T-helper 2 cell treated with Interferon-gamma antibody and Interleukin-4, amounts not matched to agents 5 μg/mL and 100 μg/mL, for 36 hours (primary cell): ENCODE data around the gene ANKRD28.
"Not testable (repeated sequence)": the region's sequence is repeated elsewhere in the genome, so short reads cannot be mapped to it uniquely, and the experiment has no call there.

ENCODE experiments used
- DNase-seq: peaks from one replicate; pipeline ENCODE4 v3.0.0; 2021; ENCODE audit warnings: low spot score
- H3K27ac Mint-ChIP-seq: one replicate; pipeline ENCODE4 v1.8.0; 2021; ENCODE audit warnings: mild to moderate bottlenecking, mixed read lengths
- H3K27me3 Mint-ChIP-seq: one replicate; pipeline ENCODE4 v1.8.0; 2021; ENCODE audit warnings: low read depth, mixed read lengths
- H3K36me3 Mint-ChIP-seq: one replicate; pipeline ENCODE4 v1.8.0; 2021; ENCODE audit warnings: low read depth, mixed read lengths
- H3K4me1 Mint-ChIP-seq: one replicate; pipeline ENCODE4 v1.8.0; 2021; ENCODE audit warnings: low read depth, mixed read lengths
- H3K4me3 Mint-ChIP-seq: one replicate; pipeline ENCODE4 v1.8.0; 2022; ENCODE audit warnings: mild to moderate bottlenecking, moderate library complexity, mixed read lengths
- H3K9me3 Mint-ChIP-seq: one replicate; pipeline ENCODE4 v1.8.0; 2021; ENCODE audit warnings: mixed read lengths

Gene ANKRD28

GRCh38 chr3:15634671-15635070 lies 163.1 kb downstream of the ANKRD28 start:
- H3K27ac Mint-ChIP-seq: no peak overlapping the region
- H3K36me3 Mint-ChIP-seq: peaks cover 1% of the 10 kb centered on the region
- H3K9me3 Mint-ChIP-seq: no peaks in the 10 kb centered on the region
- H3K4me1 Mint-ChIP-seq: peaks cover 63% of the 10 kb centered on the region
- H3K27me3 Mint-ChIP-seq: no peaks in the 10 kb centered on the region
- no peak overlapping the region for H3K4me3 Mint-ChIP-seq
- no peak for DNase-seq

GRCh38 chr3:15633766-15634598 lies 163.8 kb downstream of the ANKRD28 start:
- Mint-ChIP-seq H3K4me3 (no peak overlapping the region), H3K27ac (no peak overlapping the region), H3K4me1 (peaks cover 61% of the 10 kb centered on the region), H3K27me3 (no peaks in the 10 kb centered on the region), H3K9me3 (no peaks in the 10 kb centered on the region), H3K36me3 (peaks cover 1% of the 10 kb centered on the region)
- no peak for DNase-seq

- DNase-seq: no peak
- Mint-ChIP-seq H3K9me3 (no peaks in the 10 kb centered on the region), H3K27me3 (no peaks in the 10 kb centered on the region), H3K4me1 (peaks cover 54% of the 10 kb centered on the region), H3K36me3 (peaks cover 1% of the 10 kb centered on the region), H3K27ac (no peak overlapping the region), H3K4me3 (no peak overlapping the region)
Measured at GRCh38 chr3:15633159-15633558, 164.6 kb downstream of the ANKRD28 start.

GRCh38 chr3:15632212-15632580 lies 165.6 kb downstream of the ANKRD28 start:
- no peaks in the 10 kb centered on the region for H3K9me3 Mint-ChIP-seq
- H3K27ac Mint-ChIP-seq: no peak overlapping the region
- H3K36me3 Mint-ChIP-seq: peaks cover 5% of the 10 kb centered on the region
- DNase-seq: no peak
- no peak overlapping the region for H3K4me3 Mint-ChIP-seq
- no peaks in the 10 kb centered on the region for H3K27me3 Mint-ChIP-seq
- peaks cover 46% of the 10 kb centered on the region for H3K4me1 Mint-ChIP-seq

- H3K4me1 Mint-ChIP-seq: peaks cover 42% of the 10 kb centered on the region
- DNase-seq: no peak
- no peaks in the 10 kb centered on the region for H3K9me3 Mint-ChIP-seq
- peaks cover 5% of the 10 kb centered on the region for H3K36me3 Mint-ChIP-seq
- H3K27ac Mint-ChIP-seq: no peak overlapping the region
- H3K4me3 Mint-ChIP-seq: no peak overlapping the region
- no peaks in the 10 kb centered on the region for H3K27me3 Mint-ChIP-seq
Measured at GRCh38 chr3:15631426-15632211, 166.2 kb downstream of the ANKRD28 start.

GRCh38 chr3:15630646-15631350 lies 167.0 kb downstream of the ANKRD28 start:
- DNase-seq: peak; percentile 57

GRCh38 chr3:15629860-15630597 lies 167.8 kb downstream of the ANKRD28 start:
- DNase-seq: peak; percentile 58
- Mint-ChIP-seq H3K4me1 (peaks cover 40% of the 10 kb centered on the region), H3K36me3 (peaks cover 6% of the 10 kb centered on the region), H3K4me3 (peak overlapping the region; percentile 63), H3K9me3 (no peaks in the 10 kb centered on the region), H3K27ac (no peak overlapping the region), H3K27me3 (no peaks in the 10 kb centered on the region)

More at GRCh38 chr3:15630646-15631350, 167.0 kb downstream of the ANKRD28 start:
- Mint-ChIP-seq H3K4me3 (peak overlapping the region; percentile 63), H3K27ac (no peak overlapping the region), H3K4me1 (peaks cover 40% of the 10 kb centered on the region), H3K36me3 (peaks cover 5% of the 10 kb centered on the region), H3K9me3 (no peaks in the 10 kb centered on the region), H3K27me3 (no peaks in the 10 kb centered on the region)

GRCh38 chr3:15628967-15629366 lies 168.8 kb downstream of the ANKRD28 start:
- H3K9me3 Mint-ChIP-seq: peaks cover 6% of the 10 kb centered on the region
- H3K27ac Mint-ChIP-seq: no peak overlapping the region
- no peak for DNase-seq
- peaks cover 11% of the 10 kb centered on the region for H3K36me3 Mint-ChIP-seq
- H3K4me3 Mint-ChIP-seq: no peak overlapping the region
- H3K4me1 Mint-ChIP-seq: peaks cover 43% of the 10 kb centered on the region
- H3K27me3 Mint-ChIP-seq: no peaks in the 10 kb centered on the region

- peak overlapping the region; percentile 83 for H3K27ac Mint-ChIP-seq
- peaks cover 26% of the 10 kb centered on the region for H3K4me1 Mint-ChIP-seq
- no peak for DNase-seq
- no peaks in the 10 kb centered on the region for H3K27me3 Mint-ChIP-seq
- peak overlapping the region; percentile 70 for H3K4me3 Mint-ChIP-seq
- peaks cover 54% of the 10 kb centered on the region for H3K9me3 Mint-ChIP-seq
- peaks cover 54% of the 10 kb centered on the region for H3K36me3 Mint-ChIP-seq
Measured at GRCh38 chr3:15623535-15624440, 174.0 kb downstream of the ANKRD28 start.

GRCh38 chr3:15619659-15620464 lies 177.9 kb downstream of the ANKRD28 start:
- peaks cover 25% of the 10 kb centered on the region for H3K4me1 Mint-ChIP-seq

More at GRCh38 chr3:15619659-15620464, 177.9 kb downstream of the ANKRD28 start:
- not testable (repeated sequence) for H3K4me3 Mint-ChIP-seq, H3K27ac Mint-ChIP-seq, H3K27me3 Mint-ChIP-seq, DNase-seq
- Mint-ChIP-seq H3K36me3 (peaks cover 53% of the 10 kb centered on the region), H3K9me3 (peaks cover 58% of the 10 kb centered on the region)
